Trophoblast cell (in vitro differentiated cells and primary cell): ENCODE measurements around the gene CCR3.

ENCODE experiments used
- DNase-seq, 2 donors: peaks; one replicate each; pipeline ENCODE4 v3.0.0-alpha.2; 2016
- H2AFZ ChIP-seq: 2 replicates; pipeline ENCODE4 v1.6.1; 2013; ENCODE audit warnings: low read length, moderate library complexity, mild to moderate bottlenecking; ENCODE audit not compliant: insufficient read depth, poor library complexity
- H2AK5ac ChIP-seq: 2 replicates; pipeline ENCODE4 v1.6.1; 2013; ENCODE audit warnings: mild to moderate bottlenecking, low read length
- H2BK120ac ChIP-seq: 2 replicates; pipeline ENCODE4 v1.6.1; 2013; ENCODE audit warnings: low read length, mild to moderate bottlenecking, moderate library complexity; ENCODE audit not compliant: insufficient read depth, poor library complexity
- H2BK12ac ChIP-seq: 2 replicates; pipeline ENCODE4 v1.6.1; 2013; ENCODE audit warnings: mild to moderate bottlenecking, low read length, moderate library complexity
- H2BK5ac ChIP-seq: 2 replicates; pipeline ENCODE4 v1.6.1; 2013; ENCODE audit warnings: low read length, low read depth, moderate library complexity, mild to moderate bottlenecking; ENCODE audit not compliant: poor library complexity
- H3K14ac ChIP-seq: 2 replicates; pipeline ENCODE4 v1.6.1; 2013; ENCODE audit warnings: mild to moderate bottlenecking, low read length
- H3K18ac ChIP-seq: 2 replicates; pipeline ENCODE4 v1.6.1; 2013; ENCODE audit warnings: mild to moderate bottlenecking, low read length
- H3K23ac ChIP-seq: 2 replicates; pipeline ENCODE4 v1.6.1; 2013; ENCODE audit warnings: low read length
- H3K27ac ChIP-seq: 2 replicates; pipeline ENCODE4 v1.5.1; 2013; ENCODE audit warnings: low read depth, mild to moderate bottlenecking, inconsistent platforms, low read length, moderate library complexity
- H3K27me3 ChIP-seq: 2 replicates; pipeline ENCODE4 v1.6.1; 2013; ENCODE audit warnings: inconsistent platforms, mild to moderate bottlenecking, low read length, moderate library complexity; ENCODE audit not compliant: insufficient read depth
- H3K36me3 ChIP-seq, 2 experiments: 1 replicate in 1 of 2; 2 replicates in 1 of 2; pipeline ENCODE4 v1.6.1; 2013; ENCODE audit warnings: low read length in 2 of 2, mild to moderate bottlenecking in 2 of 2, moderate library complexity in 1 of 2; ENCODE audit not compliant: insufficient read depth in 2 of 2, control insufficient read depth in 1 of 2
- H3K4ac ChIP-seq: 2 replicates; pipeline ENCODE4 v1.6.1; 2013; ENCODE audit warnings: low read depth, mild to moderate bottlenecking, low read length, moderate library complexity
- H3K4me1 ChIP-seq, 2 experiments: 1 replicate in 1 of 2; 2 replicates in 1 of 2; pipeline ENCODE4 v1.6.1; 2013; ENCODE audit warnings: low read length in 2 of 2, mild to moderate bottlenecking in 2 of 2, moderate library complexity in 1 of 2; ENCODE audit not compliant: insufficient read depth in 2 of 2, control insufficient read depth in 1 of 2
- H3K4me2 ChIP-seq: 2 replicates; pipeline ENCODE4 v1.6.1; 2013; ENCODE audit warnings: inconsistent platforms, mild to moderate bottlenecking, low read length, moderate library complexity
- H3K4me3 ChIP-seq: 2 replicates; pipeline ENCODE4 v1.5.1; 2013; ENCODE audit warnings: mild to moderate bottlenecking, low read depth, low read length, inconsistent platforms
- H3K79me1 ChIP-seq: one replicate; pipeline ENCODE4 v1.6.1; 2013; ENCODE audit warnings: low read length
- H3K79me2 ChIP-seq: 2 replicates; pipeline ENCODE4 v1.6.1; 2013; ENCODE audit warnings: low read length, mild to moderate bottlenecking; ENCODE audit not compliant: control insufficient read depth, insufficient read depth, poor library complexity
- H3K9ac ChIP-seq: 2 replicates; pipeline ENCODE4 v1.6.1; 2013; ENCODE audit warnings: mild to moderate bottlenecking, low read length
- H3K9me3 ChIP-seq: 2 replicates; pipeline ENCODE4 v1.6.1; 2013; ENCODE audit warnings: low read depth, mild to moderate bottlenecking, control low read depth, inconsistent platforms, low read length; ENCODE audit not compliant: insufficient read depth
- H4K12ac ChIP-seq: 2 replicates; pipeline ENCODE4 v1.6.1; 2013; ENCODE audit warnings: low read depth, mild to moderate bottlenecking, low read length, moderate library complexity
- H4K8ac ChIP-seq: 2 replicates; pipeline ENCODE4 v1.6.1; 2013; ENCODE audit warnings: low read depth, mild to moderate bottlenecking, low read length, moderate library complexity
- H4K91ac ChIP-seq: one replicate; pipeline ENCODE4 v1.6.1; 2013; ENCODE audit warnings: low read depth, mild to moderate bottlenecking, low read length, moderate library complexity
- WGBS: extraction: QIAGEN DNeasy Blood & Tissue Kit; methylation state at CpG from one replicate; pipeline ENCODE4 v1.1.7; 2013; ENCODE audit warnings: missing lambda C conversion rate; ENCODE audit not compliant: insufficient read length, insufficient coverage; ENCODE audit errors: extremely low coverage; 5-methylcytosine and 5-hydroxymethylcytosine counted together

CCR3 gene

GRCh38 chr3:46221391-46221790 is 20.9 kb upstream of the CCR3 start:
- no peak overlapping the region for H3K4ac ChIP-seq
- no peak overlapping the region for H2BK120ac ChIP-seq
- no peak overlapping the region for H4K12ac ChIP-seq
- H2AFZ ChIP-seq = no peak overlapping the region
- H3K4me2 ChIP-seq = no peak overlapping the region
- no peak overlapping the region for H2BK5ac ChIP-seq
- H3K18ac ChIP-seq = no peak overlapping the region
- H3K27me3 ChIP-seq = no peaks in the 10 kb centered on the region
- H3K14ac ChIP-seq = no peak overlapping the region
- no peak overlapping the region for H3K4me3 ChIP-seq
- H3K4me1 ChIP-seq = no peaks in the 10 kb centered on the region
- no peaks in the 10 kb centered on the region for H3K79me2 ChIP-seq
- no peak overlapping the region for H2AK5ac ChIP-seq
- no peak overlapping the region for H2BK12ac ChIP-seq
- no CpG with 5 or more reads among the region's 4 CpGs for WGBS
- H3K9me3 ChIP-seq = peaks cover 1% of the 10 kb centered on the region
- no peak overlapping the region for H3K9ac ChIP-seq
- no peak for DNase-seq
- no peaks in the 10 kb centered on the region for H3K79me1 ChIP-seq
- no peak overlapping the region for H3K27ac ChIP-seq
- H3K36me3 ChIP-seq = no peaks in the 10 kb centered on the region
- H4K8ac ChIP-seq = no peak overlapping the region
- H3K23ac ChIP-seq = no peak overlapping the region
- H4K91ac ChIP-seq = no peak overlapping the region

DNA sequence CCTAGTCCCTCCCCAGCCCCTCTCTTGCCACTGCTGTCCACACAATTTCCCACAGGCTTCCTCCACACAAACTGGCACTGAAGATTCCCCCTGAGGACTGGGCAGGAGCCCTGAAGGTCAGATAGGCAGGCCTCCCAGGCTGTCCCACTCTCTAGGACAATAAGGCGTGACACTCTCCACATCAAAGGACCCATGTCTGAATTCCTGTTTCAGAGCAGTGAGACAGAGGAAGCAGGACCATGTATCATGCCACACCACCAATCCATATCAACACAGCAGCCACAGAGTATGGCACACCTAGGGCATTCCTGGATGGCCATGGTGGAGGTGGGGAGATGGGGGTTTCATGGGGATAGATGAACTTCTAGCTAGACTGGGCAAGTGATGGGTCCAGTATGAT is 20.3 kb upstream of the CCR3 start:
- H2AK5ac ChIP-seq = no peak overlapping the region
- no peak overlapping the region for H2BK12ac ChIP-seq
- H3K27me3 ChIP-seq = no peaks in the 10 kb centered on the region
- no peak overlapping the region for H2BK120ac ChIP-seq
- H4K8ac ChIP-seq = no peak overlapping the region
- H2AFZ ChIP-seq = no peak overlapping the region
- no peak overlapping the region for H3K4ac ChIP-seq
- DNase-seq = no peak
- no peaks in the 10 kb centered on the region for H3K4me1 ChIP-seq
- H3K79me2 ChIP-seq = no peaks in the 10 kb centered on the region
- H4K91ac ChIP-seq = no peak overlapping the region
- no peaks in the 10 kb centered on the region for H3K36me3 ChIP-seq
- H3K4me2 ChIP-seq = no peak overlapping the region
- H3K27ac ChIP-seq = no peak overlapping the region
- no peak overlapping the region for H3K18ac ChIP-seq
- no peak overlapping the region for H4K12ac ChIP-seq
- no peak overlapping the region for H3K23ac ChIP-seq
- WGBS = no CpG with 5 or more reads among the region's 1 CpG
- peaks cover 1% of the 10 kb centered on the region for H3K9me3 ChIP-seq
- no peaks in the 10 kb centered on the region for H3K79me1 ChIP-seq
- H3K4me3 ChIP-seq = no peak overlapping the region
- H2BK5ac ChIP-seq = no peak overlapping the region
- no peak overlapping the region for H3K14ac ChIP-seq
- H3K9ac ChIP-seq = no peak overlapping the region

DNA sequence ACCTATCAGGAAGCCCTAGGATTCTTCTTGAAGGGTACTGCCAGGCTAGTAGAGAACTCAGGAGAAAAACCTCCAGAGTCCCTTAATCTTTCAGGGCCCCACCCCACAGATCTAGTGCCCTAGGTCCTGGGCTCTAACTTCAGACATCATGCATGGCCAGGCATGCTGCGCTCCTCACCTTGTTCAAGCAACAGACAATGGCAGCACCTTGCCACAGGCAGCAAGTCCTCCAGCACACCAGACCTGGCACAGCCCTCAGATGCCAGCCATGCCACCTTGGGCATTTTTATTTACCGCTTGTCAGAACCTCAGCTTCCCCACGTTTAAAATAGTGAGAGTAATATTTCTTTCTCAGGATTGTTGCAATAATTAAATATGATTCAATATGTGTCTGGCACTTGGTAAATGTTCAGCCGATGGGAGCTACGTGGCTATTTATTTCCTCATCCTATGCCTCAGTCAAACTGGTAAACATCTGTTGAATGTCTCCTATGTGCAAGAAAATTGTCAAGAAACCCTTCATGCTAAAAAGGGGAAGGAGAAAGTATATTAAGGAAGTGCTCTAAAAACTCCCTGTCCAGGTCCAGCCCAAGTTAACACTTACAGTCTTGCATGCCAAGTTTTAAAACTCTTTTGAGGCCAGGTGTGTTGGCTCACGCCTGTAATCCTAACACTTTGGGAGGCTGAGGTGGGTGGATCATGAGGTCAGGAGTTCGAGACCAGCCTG is 19.7 kb upstream of the CCR3 start:
- H3K14ac ChIP-seq = no peak overlapping the region
- no peak overlapping the region for H2BK5ac ChIP-seq
- H3K23ac ChIP-seq = no peak overlapping the region
- no peak overlapping the region for H2BK12ac ChIP-seq
- no peak overlapping the region for H4K8ac ChIP-seq
- no peak overlapping the region for H3K4me2 ChIP-seq
- WGBS = no CpG with 5 or more reads among the region's 7 CpGs
- H3K79me1 ChIP-seq = no peaks in the 10 kb centered on the region
- no peak overlapping the region for H2AK5ac ChIP-seq
- H3K18ac ChIP-seq = no peak overlapping the region
- H2BK120ac ChIP-seq = no peak overlapping the region
- H4K91ac ChIP-seq = no peak overlapping the region
- H2AFZ ChIP-seq = no peak overlapping the region
- no peaks in the 10 kb centered on the region for H3K36me3 ChIP-seq
- no peaks in the 10 kb centered on the region for H3K79me2 ChIP-seq
- peak in 1 of 2 donors; percentile 19 for DNase-seq
- H3K27me3 ChIP-seq = no peaks in the 10 kb centered on the region
- peak overlapping the region; percentile 27 for H3K4me3 ChIP-seq
- H4K12ac ChIP-seq = no peak overlapping the region
- no peaks in the 10 kb centered on the region for H3K4me1 ChIP-seq
- no peak overlapping the region for H3K27ac ChIP-seq
- no peak overlapping the region for H3K4ac ChIP-seq
- no peak overlapping the region for H3K9ac ChIP-seq
- H3K9me3 ChIP-seq = peaks cover 1% of the 10 kb centered on the region

DNA sequence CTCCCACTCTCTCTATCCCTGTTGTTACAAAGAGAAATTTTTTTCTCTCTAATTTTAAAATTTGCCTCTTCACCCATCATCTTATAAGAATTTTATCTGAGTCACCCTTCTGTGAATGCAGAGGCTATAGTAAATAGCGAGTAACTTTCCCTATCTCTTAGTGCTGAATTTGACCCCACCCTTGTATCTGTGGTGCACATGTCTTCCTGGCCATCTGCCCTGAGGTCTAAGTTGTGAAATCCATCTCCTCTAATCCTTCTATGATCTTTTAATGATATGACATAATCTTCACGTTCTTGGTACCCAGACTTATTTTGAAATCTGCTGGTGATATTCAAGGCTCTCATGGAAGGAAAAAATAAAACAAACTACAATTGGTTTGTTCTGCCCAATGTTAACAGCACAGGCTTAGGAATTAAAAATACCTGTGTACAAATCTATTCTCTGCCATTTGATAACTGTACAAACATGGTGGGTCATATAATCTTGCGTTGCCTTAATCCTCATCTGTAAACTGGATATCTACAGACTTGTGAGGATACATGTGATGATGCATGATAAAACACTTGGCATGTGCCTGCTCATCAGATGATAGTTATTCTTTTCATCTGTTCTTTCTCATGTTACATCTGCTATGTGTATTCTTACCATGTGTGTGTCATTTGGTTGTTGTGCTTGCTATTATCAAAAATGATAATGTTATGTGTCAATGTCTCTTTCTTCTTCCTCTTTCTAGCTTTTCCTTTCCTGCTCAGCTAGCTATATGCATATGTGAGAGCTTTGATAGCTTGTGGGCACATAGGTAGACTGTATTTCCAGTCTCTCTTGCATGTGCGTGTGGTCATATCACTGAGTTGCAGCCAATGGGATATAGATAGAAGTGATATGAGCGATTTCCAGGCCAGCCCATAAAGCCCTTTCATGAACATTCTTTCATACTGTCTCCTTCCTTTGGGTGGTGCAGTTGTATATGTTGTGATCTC is 13.7 kb upstream of the CCR3 start:
- no peaks in the 10 kb centered on the region for H3K79me2 ChIP-seq
- no peak overlapping the region for H3K14ac ChIP-seq
- H2BK120ac ChIP-seq = no peak overlapping the region
- no peaks in the 10 kb centered on the region for H3K27me3 ChIP-seq
- H3K18ac ChIP-seq = no peak overlapping the region
- H3K9me3 ChIP-seq = no peaks in the 10 kb centered on the region
- no peaks in the 10 kb centered on the region for H3K79me1 ChIP-seq
- DNase-seq = peak; percentile 66 to 90
- no peak overlapping the region for H2BK5ac ChIP-seq
- H4K12ac ChIP-seq = no peak overlapping the region
- no peak overlapping the region for H3K23ac ChIP-seq
- H3K4ac ChIP-seq = no peak overlapping the region
- no peaks in the 10 kb centered on the region for H3K36me3 ChIP-seq
- H3K4me3 ChIP-seq = no peak overlapping the region
- no CpG with 5 or more reads among the region's 5 CpGs for WGBS
- no peak overlapping the region for H2AK5ac ChIP-seq
- H2BK12ac ChIP-seq = no peak overlapping the region
- no peak overlapping the region for H4K8ac ChIP-seq
- no peak overlapping the region for H4K91ac ChIP-seq
- H3K4me2 ChIP-seq = no peak overlapping the region
- peaks cover 2 to 3% of the 10 kb centered on the region in 2 experiments for H3K4me1 ChIP-seq
- H2AFZ ChIP-seq = no peak overlapping the region
- no peak overlapping the region for H3K27ac ChIP-seq
- H3K9ac ChIP-seq = no peak overlapping the region
